Thoracic aorta (tissue), 2 donors: ENCODE measurements around the gene TRPT1. TPM values are rescaled to one million over a fixed set of nuclear protein-coding genes. Genes with fewer than 3 reads are reported as not detected.

Source experiments
- ATAC-seq: fragments of 150-250 bp; one replicate; pipeline ENCODE4 v1.8.0; 2017; ENCODE audit warnings: low read depth; ENCODE audit not compliant: insufficient number of reproducible peaks, low FRiP score
- DNase-seq: peaks from one replicate; pipeline ENCODE4 v3.0.0-alpha.2; 2020; ENCODE audit warnings: low spot score
- H3K27ac ChIP-seq, 2 donors: fragments of 200-600 bp; sonication (generic); 1 replicate in 1 of 2; 2 replicates in 1 of 2; pipeline ENCODE4 v1.5.1; 2016; ENCODE audit warnings: mild to moderate bottlenecking in 2 of 2, moderate library complexity in 2 of 2
- H3K27me3 ChIP-seq: fragments of 200-600 bp; sonication (generic); replicated peaks from 2 replicates; pipeline ENCODE4 v1.6.0; 2016; ENCODE audit warnings: mild to moderate bottlenecking; ENCODE audit not compliant: insufficient read depth
- H3K36me3 ChIP-seq: fragments of 200-600 bp; sonication (generic); one replicate; pipeline ENCODE4 v1.5.1; 2016
- H3K4me1 ChIP-seq, 2 donors: fragments of 200-600 bp; sonication (generic); 1 replicate in 1 of 2; 2 replicates in 1 of 2; pipeline versions ENCODE4 v1.5.1 to v1.6.0; 2016; ENCODE audit warnings: low read depth in 2 of 2, mild to moderate bottlenecking in 1 of 2; ENCODE audit not compliant: control insufficient read depth in 1 of 2
- H3K4me3 ChIP-seq: fragments of 200-600 bp; sonication (generic); 2 replicates; pipeline ENCODE4 v1.5.1; 2016; ENCODE audit warnings: mild to moderate bottlenecking
- H3K9me3 ChIP-seq: fragments of 200-600 bp; sonication (generic); 2 replicates; pipeline ENCODE4 v1.5.1; 2016
- CTCF ChIP-seq: fragments of 200-600 bp; sonication (generic); IDR thresholded peaks from one replicate; pipeline ENCODE4 v1.5.1; 2019; ENCODE audit warnings: antibody characterized with exemption
- total RNA-seq, 2 donors: library from RNA; depleted of rRNA; stranded (reverse); fragments of >200 nt; gene quantifications; one replicate each; pipeline versions ENCODE4 v1.1.0 to v1.2.3, GENCODE V29; 2016

Gene TRPT1
- total RNA-seq, 2 donors from 2014 or later: 67.2 to 95.3 TPM

GRCh38 chr11:64208086-64208795, 17.7 kb downstream of the TRPT1 start:
- TF ChIP-seq CTCF: no peak
- no peaks in the 10 kb centered on the region for H3K27me3 ChIP-seq
- DNase-seq (no peak), ATAC-seq (no peak)
- H3K27ac ChIP-seq: peak overlapping the region; percentile 34 to 65
- H3K36me3 ChIP-seq: peaks cover 11% of the 10 kb centered on the region
- H3K4me3 ChIP-seq: peak overlapping the region; percentile 68
- no peaks in the 10 kb centered on the region for H3K4me1 ChIP-seq
- no peaks in the 10 kb centered on the region for H3K9me3 ChIP-seq

- Histone ChIP-seq H3K27me3 (no peaks in the 10 kb centered on the region), H3K27ac (peak overlapping the region; percentile 34 to 65), H3K9me3 (no peaks in the 10 kb centered on the region), H3K4me1 (no peaks in the 10 kb centered on the region), H3K36me3 (peaks cover 19% of the 10 kb centered on the region), H3K4me3 (peak overlapping the region; percentile 68)
- no peak for TF ChIP-seq CTCF
- no peak for DNase-seq
- peak; percentile 44 for ATAC-seq
These were observed 18.5 kb downstream of the TRPT1 start for GRCh38 chr11:64207256-64208085.

- TF ChIP-seq CTCF: no peak
- Histone ChIP-seq H3K4me3 (peak within 1 kb of the TSS; percentile 68), H3K27ac (peak within 1 kb of the TSS; percentile 34 to 65), H3K4me1 (no peaks in the 10 kb centered on the region), H3K9me3 (no peaks in the 10 kb centered on the region), H3K27me3 (no peaks in the 10 kb centered on the region), H3K36me3 (peaks cover 20% of the 10 kb centered on the region)
- ATAC-seq (no peak), DNase-seq (no peak)
These were observed 19.3 kb downstream of the TRPT1 start, which contains the start of gene FERMT3 for GRCh38 chr11:64206457-64207255. FERMT3 (plus strand) TSS chr11:64206721; CDS start chr11:64207365, 644 bp downstream.

GRCh38 chr11:64204464-64204989, 21.5 kb downstream of the TRPT1 start:
- no peak overlapping the region for H3K27ac ChIP-seq
- peak; percentile 46 for TF ChIP-seq CTCF

More at GRCh38 chr11:64204464-64204989, 21.5 kb downstream of the TRPT1 start:
- Histone ChIP-seq H3K9me3 (no peaks in the 10 kb centered on the region), H3K4me1 (no peaks in the 10 kb centered on the region), H3K4me3 (no peak overlapping the region), H3K27me3 (no peaks in the 10 kb centered on the region), H3K36me3 (peaks cover 36% of the 10 kb centered on the region)
- ATAC-seq (peak; percentile 41), DNase-seq (no peak)
